Stimulated activated CD8-positive, alpha-beta memory T cell treated with anti-CD3 and anti-CD28 coated beads, Interleukin-15, amount 100 ng/mL, for 24 hours (primary cell): Measurements from ENCODE around the gene MSX2.

Experiments
- DNase-seq: peaks from one replicate; pipeline ENCODE4 v3.0.0-alpha.2; 2020; ENCODE audit warnings: low read depth

Gene MSX2

DNA sequence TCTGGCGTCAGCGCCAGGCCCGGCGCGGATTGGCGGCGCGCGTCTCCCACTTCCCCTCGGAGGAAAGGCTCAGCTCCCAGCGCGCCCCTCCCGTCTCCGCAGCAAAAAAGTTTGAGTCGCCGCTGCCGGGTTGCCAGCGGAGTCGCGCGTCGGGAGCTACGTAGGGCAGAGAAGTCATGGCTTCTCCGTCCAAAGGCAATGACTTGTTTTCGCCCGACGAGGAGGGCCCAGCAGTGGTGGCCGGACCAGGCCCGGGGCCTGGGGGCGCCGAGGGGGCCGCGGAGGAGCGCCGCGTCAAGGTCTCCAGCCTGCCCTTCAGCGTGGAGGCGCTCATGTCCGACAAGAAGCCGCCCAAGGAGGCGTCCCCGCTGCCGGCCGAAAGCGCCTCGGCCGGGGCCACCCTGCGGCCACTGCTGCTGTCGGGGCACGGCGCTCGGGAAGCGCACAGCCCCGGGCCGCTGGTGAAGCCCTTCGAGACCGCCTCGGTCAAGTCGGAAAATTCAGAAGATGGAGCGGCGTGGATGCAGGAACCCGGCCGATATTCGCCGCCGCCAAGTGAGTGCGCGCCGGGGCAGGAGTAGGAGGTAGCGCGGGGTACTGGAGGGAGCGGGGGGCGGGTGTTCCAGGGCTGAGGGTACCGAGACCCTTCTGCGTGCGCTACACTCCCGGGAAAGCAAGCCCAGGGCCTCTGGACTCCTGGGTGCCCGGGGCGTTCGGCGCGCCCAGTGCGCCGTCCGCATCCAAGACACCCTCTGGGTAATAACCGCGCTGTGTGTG lies at the start of gene MSX2:
Gene MSX2 (plus strand): TSS at position 99 of the 777 bp plus-strand sequence. CDS start 78 bp downstream, at position 177.
- peak; percentile 4 for DNase-seq

DNA sequence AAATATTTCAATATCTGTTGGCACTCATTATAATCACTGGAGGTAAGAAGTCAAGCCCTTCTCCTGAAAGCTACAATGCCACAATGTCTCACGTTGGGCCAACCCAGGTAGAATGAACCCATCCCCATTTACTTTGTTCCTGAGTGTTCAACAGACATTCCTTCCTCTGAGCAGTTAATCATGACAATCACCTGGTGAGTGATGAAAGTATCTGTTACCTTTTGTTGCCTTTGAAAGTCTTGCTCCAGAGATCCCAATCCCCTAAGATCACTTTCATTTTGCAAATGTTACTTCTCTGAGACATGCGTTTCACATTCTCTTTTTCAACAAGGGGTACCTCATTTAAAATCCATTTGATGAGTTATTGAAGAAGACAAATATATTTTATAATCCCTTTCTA lies 49.3 kb upstream of the MSX2 start:
- no peak for DNase-seq

DNA sequence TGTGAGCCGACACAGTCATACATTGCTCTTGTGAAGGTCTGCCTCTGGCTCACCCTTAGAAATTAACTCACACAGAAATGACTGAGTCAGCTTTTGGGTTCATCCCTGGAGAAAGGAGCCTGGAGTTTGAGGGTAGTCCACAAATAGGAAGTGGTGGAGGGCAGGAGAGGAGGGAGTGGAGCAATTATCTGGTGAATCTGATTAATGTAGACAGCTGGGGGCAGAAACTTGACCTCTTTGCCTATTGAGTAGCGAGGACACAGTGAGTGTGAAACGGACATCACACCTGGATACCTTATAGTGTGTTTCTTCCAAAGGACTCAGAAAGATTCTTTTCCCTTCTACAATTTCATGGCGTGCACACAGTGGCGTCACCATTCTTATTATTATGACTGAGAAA lies 48.5 kb upstream of the MSX2 start:
- no peak for DNase-seq

DNA sequence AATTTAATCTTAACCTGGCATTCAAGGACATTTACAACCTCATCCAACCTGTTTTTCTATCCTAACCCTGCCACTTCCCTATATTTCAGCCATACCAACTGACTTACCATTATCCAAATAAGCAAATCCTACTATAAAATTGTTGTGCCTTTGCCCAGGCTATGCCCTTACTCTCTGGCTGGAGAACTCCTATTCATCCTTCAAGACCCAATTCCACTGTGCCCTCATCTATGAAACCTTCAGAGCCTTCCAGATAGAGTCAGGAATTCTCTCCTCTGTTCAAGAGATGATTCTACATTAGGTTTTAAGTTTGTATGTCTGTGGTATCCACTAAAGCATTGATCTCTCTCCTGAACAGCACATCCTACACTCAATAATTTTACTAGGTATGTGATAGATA lies 46.3 kb upstream of the MSX2 start:
- no peak for DNase-seq

DNA sequence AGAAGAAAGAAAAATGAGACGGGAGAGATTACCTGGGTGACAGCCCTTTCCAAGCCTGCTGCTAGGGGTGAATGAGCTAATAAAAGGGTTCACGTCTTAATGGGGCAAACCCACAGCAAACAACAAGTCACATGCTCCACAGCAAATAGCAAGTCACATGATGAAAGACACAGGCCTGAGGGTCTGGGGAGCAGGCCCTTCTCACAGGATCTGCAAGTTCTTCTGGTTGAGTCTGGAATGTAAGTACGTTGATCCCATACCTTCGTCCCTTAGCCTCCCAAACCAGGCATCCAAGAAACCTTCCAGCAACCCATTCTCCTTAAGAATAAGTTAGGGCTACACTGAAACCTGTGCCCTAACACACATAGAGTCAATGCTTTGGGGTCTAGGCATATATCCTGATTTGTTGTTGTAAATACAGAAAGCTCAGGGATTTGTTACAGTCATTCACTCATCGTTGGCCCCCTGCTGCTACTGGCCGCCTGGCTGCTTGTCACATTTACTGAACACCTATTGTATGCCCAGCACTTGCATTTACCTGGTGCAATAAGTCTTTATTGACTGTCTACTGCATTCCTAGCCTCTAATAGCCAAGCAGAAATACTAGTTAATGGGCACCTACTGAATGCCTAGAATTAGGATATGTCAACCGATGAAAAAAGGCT lies 43.3 kb upstream of the MSX2 start:
- DNase-seq: no peak

DNA sequence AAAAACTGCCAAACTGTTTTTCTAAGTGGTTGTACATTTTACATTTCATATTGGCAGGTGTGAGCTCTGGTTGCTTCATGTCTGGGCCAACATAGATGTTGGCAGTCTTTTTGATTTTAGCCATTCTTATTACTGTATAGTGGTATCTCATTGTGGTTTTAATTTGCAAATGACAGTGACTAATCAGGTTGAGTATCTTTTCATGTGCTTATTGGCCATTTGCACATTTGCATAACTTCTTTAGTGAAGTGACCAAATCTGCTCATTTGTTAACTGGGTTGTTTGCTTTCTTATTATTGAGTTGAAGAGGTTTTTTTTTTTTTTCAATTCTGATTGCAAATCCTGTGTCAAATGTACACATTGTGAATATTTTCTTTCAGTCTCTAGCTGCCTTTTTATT lies 36.9 kb upstream of the MSX2 start:
- DNase-seq: no peak

DNA sequence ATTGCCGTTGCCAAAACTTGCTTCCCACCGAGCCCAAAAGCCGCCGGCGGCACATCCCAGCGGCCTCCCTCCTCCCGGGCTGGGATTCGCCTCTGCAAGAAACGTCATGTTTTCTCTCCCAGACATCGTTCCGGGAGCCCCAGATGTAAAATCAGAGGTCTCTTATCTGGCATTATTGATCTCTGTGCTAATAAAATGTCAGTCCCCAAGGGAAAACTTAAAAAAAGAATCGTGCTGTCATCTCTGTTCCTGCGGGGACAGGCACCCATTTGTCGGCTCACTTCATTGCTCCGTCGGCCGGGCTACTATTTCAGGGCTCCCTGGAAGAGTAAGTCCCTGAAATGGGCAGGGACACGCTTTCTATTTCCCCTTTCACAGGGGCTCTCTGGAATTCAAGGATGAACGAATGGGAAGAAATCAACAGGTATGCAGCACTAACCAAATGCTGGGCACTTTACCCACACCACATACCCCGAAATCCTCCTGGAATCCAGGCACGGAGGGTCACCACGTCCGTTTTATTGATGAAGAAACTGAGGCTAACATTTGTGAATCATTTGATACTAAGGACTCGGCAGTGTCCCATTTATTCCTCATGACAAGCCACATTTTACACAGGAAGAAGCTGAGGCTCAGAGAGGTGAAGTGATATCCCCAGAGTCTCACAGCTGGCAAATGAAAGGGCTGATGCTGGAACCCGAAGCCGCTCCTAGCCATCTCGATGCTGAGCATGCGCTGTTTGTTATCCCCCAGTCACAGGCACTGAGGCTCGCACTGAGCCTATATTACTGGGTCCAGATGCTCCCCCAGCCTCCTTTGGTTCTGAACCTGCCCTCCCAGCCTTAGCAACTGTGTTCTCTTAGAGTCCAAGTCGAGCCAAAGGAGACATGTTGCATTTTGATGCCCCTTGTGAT lies 35.7 kb upstream of the MSX2 start:
- DNase-seq: no peak

DNA sequence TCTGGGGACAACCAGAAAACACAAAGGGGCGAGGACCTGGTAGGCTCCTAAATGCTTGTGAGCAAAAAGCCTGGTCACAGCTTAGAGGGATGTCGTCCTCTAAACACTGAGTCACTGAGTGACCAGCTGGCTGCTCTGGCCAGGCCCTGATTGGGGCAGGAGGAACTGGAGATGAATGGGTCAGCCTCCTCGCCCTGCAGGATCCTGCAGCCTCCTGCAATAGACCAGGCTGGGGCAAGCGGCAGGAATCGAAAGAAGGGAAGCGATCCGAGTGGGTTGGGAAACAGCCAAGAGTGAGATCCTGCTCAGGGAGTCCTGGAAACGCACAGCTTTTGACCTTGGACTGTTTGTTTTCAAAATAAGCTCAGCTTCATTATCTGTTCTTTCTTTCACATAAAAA lies 34.1 kb upstream of the MSX2 start:
- DNase-seq: no peak

DNA sequence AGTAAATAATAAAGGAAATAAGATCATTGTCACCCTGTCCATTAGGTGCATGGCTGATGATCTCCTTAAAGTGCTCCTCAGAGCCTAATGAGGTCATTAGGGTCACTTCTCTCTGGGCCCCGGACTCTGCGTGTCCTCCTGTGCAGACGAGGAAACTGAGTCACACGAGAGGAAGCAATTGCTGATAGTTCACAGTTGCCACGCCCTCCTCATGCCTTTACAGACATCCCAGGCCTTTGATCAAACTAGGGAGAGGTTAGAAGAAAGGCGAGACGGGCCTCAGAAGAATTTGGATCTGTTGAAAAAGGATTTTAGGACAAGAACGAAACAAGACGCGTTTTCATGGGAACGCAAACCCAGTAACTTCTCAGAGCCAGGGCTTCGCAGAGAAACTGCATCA lies 32.0 kb upstream of the MSX2 start:
- DNase-seq: no peak

DNA sequence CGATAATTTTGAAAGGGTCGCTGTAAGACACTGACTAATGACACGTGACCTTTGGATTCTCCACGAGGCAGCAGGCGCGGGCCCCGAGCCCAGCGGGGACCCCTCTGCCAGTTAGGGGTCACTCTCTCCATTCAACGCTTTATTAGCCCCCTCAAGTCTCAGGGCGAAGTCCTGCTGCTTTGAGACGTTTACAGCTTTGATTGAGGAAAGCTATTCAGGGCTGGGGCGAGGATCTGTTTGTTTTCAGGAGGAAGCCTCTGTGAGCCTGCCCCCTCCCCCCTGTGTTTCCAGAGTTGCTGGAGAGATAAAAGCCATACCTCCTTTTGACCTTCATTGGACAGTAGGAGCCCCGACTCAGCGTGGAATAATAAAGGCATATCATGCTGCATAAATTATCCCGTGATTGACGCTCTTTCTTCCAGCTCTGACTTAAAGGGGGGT lies 31.4 kb upstream of the MSX2 start:
- no peak for DNase-seq

DNA sequence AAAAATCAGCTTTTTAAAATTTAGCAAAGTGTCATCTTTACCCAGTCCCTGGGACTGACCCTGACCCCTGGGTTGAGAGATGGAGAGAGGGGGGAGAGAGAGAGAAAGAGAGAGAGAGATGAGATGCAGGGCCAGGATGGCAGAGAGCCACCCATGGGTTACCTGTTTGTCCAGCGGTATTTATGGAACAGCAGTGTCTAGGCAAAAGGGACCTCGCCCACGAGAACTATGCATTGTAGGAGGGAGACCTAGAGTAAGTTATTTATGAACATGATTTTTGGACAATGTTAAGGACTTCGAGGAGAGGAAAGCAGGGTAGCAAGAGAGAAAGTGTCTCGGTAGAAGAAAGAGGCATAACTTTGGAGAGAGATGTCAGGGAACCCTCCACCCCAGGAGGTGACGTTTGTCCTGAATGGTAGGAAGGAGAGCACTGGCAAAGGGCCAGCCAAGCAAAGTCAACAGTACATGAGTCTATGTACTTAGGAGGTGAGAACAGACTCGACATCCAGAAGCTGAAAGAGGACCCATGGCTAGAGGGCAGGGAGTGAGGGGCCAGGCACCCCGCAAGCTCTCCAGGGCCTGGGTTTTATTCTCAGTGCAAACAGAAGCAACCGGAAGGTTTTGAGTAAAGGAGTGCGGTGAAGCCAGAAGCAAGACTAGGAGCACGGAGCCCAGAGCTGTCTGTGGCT lies 30.5 kb upstream of the MSX2 start:
- no peak for DNase-seq

DNA sequence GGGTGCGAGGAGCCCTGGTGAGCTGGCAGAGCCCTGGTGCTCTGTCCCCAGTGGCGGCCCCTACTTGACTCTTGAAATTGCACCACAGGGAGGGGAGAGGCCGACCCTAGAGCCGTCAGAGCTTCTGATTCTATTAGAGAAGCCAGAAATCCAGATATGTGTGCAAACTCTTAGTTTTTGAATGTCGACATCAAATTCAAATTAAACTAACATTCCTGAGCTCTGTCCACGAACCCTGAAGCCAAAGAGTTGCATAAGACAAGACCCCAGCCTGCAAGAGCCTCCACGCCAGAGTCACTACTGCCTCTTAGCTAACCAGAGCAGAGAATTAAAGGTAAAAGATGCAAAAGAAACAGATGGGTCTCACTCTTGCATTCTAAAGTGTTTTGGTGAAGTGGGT lies 29.8 kb upstream of the MSX2 start:
- no peak for DNase-seq

DNA sequence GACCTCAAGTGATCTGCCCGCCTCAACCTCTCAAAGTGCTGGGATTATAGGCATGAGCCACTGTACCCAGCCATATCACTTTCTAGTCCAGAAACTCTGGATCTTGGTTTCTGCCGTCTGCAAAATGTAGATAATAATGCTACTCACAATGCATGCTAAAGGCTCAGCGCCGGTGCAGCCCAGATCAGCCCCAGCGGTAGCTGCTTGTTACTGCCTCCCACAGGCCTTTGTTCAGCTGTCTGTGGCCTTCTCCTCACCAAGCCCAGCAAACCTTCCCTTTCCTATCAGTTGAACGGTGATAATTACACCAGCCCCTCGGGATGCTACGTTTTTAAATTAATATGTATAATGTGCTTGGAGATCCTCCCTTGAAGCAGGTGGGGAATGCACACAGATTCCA lies 26.2 kb upstream of the MSX2 start:
- no peak for DNase-seq

DNA sequence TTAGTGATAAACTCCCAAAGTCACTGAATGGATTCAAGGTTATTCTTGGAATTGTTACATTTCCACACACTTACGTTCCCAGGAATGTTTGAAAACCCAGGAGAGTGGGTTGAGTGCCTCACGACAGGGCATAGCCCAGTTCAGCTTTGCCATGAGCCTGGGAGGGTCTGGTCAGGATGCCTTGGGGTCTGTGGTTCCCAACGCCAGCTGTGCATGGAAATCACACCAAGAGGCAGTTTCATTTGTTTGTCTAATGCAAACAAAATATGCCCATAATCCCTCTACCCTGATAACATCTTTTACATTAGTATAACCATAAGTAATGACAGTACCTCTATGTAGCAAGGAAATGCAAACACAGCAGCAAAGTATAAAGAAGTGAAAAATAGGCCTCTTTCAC lies 25.3 kb upstream of the MSX2 start:
- no peak for DNase-seq

DNA sequence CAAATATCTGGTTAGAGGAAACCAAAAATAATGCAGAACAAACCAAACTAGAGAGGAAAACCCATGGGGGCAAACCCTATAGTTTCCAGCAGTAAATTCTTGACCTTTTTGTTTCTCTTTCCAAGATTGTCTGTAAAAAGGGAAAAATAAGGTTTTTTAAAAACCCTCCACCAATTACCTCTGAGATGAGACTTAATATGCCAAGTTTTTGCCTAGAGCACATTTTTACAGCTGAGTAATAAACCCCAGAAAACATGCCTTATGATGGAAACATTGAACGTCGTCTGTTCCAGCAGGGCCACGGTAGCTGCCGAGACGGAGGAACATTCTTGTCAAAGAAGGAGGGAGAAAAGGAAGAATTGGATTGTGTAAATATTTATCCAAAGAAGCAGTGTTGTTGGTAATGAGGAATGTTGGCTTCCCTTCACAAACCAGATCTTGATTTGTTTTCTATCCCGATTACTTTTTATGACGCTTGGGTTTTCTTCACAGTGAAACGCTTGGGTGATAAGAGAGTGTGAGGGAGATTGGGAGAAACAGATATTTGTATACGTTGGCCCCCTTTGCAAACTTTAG lies 17.3 kb upstream of the MSX2 start:
- DNase-seq: no peak

DNA sequence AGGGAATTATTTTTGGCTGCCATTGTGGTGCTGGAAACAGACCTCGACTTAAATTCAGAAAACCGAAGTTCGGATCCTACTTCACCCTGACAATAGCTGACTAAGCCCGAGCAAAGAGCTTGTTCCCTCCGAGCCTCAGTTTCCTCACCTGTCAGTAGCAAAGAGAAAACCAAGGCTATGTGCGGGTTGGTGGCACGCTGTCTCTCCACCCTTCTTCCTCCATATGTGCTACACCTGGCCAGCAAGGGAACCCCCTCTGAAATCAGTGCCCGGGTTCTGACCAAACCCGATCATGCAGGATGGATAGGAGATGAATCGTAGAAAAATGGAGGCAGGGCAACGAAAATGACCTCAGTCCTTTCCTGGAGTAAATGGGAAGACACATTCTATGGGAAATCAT lies 16.7 kb upstream of the MSX2 start:
- DNase-seq: no peak

DNA sequence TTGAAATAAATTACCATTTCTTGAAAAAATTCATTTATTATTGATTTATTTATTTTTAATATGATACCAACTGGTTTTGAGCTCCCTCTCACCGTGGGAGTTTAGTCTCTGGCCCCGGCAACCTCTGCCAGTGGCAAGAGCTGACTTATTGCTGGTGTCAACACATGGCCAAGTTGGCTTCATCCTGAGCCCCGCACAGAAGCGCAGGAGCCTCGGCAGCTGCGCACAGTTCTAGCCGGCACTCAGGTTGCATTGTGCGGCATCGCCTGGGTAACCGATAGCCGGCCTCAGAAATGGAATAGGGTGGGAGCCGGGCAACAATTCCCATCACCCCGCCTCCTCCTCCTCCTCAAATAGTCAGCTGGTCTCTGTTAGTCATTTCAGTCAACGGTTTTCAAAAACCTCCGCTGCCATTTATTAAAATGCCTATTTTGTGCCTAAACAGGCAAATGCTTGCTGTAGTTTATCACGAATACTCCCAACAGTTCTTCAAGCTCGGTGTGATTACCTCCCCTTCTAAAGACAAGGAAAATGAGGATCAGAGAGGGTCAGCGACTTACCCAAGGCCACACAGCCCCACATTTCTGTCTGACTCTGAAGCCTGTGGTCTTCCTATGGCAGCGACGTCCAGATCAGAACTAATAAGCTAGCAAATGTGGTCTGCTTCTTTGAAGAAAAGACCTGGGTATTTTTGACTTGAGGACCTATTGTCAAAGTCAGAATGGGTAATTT lies 15.7 kb upstream of the MSX2 start:
- no peak for DNase-seq

DNA sequence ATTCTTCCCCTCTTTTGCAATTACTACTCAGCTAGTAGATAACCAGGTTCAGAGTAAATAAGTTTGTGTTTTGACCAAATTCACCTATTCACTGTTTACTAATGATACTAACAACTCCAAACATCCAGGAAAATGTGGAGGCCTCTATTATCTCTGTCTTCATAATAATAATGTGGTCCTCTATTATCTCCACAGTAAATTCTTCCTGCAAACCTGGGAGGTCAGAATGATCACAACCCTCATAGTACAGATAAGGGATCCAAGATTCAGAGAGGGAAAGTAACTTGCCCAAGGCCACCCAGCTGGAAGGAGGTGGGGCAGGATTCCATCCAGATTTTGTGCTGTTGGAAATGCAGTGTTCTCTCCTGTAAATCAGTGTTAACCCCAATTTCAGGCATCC lies 9.6 kb upstream of the MSX2 start:
- no peak for DNase-seq

DNA sequence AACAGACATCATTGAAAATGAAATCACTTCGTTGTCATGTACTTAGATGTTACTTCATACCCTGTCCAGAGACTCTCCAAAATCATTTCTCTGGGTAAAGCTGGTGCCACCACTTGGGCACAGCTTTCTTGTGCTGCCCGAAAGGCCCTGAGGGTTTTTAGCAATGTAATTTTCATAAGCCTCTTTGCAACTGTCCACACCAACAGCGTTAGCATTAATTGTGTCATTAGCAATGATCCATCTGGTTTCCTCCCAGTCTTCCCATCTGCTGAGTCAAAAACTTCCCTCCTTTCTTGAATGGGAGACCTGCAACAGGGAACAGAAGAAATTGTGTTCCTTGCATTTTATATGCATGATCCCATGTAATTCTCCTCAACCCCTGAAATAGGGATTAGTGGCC lies 8.6 kb upstream of the MSX2 start:
- no peak for DNase-seq

DNA sequence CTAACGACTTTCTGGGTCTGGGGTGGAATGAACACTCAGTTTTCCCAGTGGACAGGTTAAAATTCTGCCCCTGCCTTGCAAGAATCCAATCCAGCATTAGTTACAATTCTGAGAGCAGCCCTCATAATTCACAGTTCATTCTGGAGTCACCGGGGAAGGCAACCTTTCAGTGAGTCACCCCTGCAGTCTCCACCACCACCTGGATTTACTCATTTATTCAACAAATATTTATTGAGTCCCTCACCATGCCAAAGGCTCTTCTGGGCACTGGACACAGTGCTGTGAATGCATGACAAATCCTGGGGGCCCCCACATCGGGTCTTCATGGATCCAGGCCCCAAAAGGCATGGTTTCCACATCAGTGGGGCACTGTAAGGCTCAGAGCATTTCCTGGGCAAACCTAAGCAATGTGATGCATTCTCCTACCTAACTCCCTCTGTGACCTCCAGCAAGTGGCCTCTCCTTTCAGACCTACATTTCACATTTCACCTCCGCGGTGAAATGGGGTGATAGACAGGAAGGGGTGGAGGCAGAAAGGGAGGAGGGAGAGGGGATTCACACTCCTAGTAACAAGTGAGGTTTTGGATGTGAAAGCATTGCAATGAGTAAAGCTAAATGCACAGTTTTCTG lies 6.4 kb upstream of the MSX2 start:
- DNase-seq: no peak
